GM12878 (cell line): ENCODE data around the gene P2RX7. TPM values are rescaled to one million over a fixed set of nuclear protein-coding genes. Genes with fewer than 3 reads are reported as not detected.

Experiments used
- ATAC-seq: fragments of 200-7000 bp; cut with Tn5 transposase; 3 replicates; pipeline ENCODE4 v1.9.1; 2020; ENCODE audit warnings: mild to moderate bottlenecking, moderate library complexity
- BruUV-seq: library from RNA; stranded (reverse); fragments of 400-500 nt; replicated peaks from 2 replicates; lab custom pipeline; 2021; lab: Mats Ljungman, UMichigan
- CTCF ChIA-PET: fragments of 300-600 bp; sonication (Branson Sonifier 250); formaldehyde crosslinking; extraction: SDS; loops from one replicate; lab custom pipeline; 2021; ENCODE audit warnings: inconsistent platforms; lab: Yijun Ruan, JAX
- POLR2A ChIA-PET: fragments of 350-600 bp; formaldehyde crosslinking; extraction: SDS; loops from one replicate; lab custom pipeline; 2021; ENCODE audit warnings: inconsistent platforms; lab: Charles Lee
- RAD21 ChIA-PET: fragments of 300-600 bp; sonication (Branson Sonifier 250); formaldehyde crosslinking; loops from one replicate; lab custom pipeline; 2023; ENCODE audit warnings: antibody characterized with exemption; ENCODE audit not compliant: unreplicated experiment; lab: Charles Lee
- SMC1A ChIA-PET: fragments of 300-600 bp; sonication (Branson Sonifier 250); formaldehyde crosslinking; loops from one replicate; lab custom pipeline; 2023; ENCODE audit not compliant: unreplicated experiment, uncharacterized antibody; lab: Charles Lee
- DNase-seq: peaks from one replicate; pipeline ENCODE4 v3.0.0-alpha.2; 2011; ENCODE audit warnings: low read depth, low spot score
- FAIRE-seq: peaks from 3 replicates; lab custom pipeline; 2011; peaks lifted over from hg19 to GRCh38; lab: Jason Lieb, UNC
- H2AFZ ChIP-seq: 2 replicates; pipeline ENCODE4 v1.6.0; 2011; ENCODE audit warnings: low read depth, low read length, control low read depth; ENCODE audit not compliant: control insufficient read depth
- H3K27ac ChIP-seq: 2 replicates; pipeline ENCODE4 v1.5.1; 2011; ENCODE audit warnings: control low read depth; ENCODE audit not compliant: control insufficient read depth, insufficient read depth
- H3K27me3 ChIP-seq, 2 experiments: replicated peaks in 1 of 2; 2 replicates each; pipeline versions ENCODE4 v1.6.0 to v1.6.1; 2011; ENCODE audit warnings: low read length in 1 of 2; ENCODE audit not compliant: control insufficient read depth in 2 of 2, insufficient read depth in 2 of 2
- H3K36me3 ChIP-seq, 2 experiments: 2 replicates each; pipeline ENCODE4 v1.5.1; 2011; ENCODE audit warnings: low read length in 1 of 2; ENCODE audit not compliant: control insufficient read depth in 2 of 2, insufficient read depth in 2 of 2
- H3K4me1 ChIP-seq: 2 replicates; pipeline ENCODE4 v1.6.1; 2011; ENCODE audit warnings: mild to moderate bottlenecking, low read length, moderate library complexity, mixed read lengths; ENCODE audit not compliant: control insufficient read depth, insufficient read depth
- H3K4me2 ChIP-seq: 2 replicates; pipeline ENCODE4 v1.6.0; 2011; ENCODE audit warnings: control low read depth; ENCODE audit not compliant: control insufficient read depth, insufficient read depth
- H3K4me3 ChIP-seq: fragments of 200-600 bp; sonication (generic); 2 replicates; pipeline ENCODE4 v1.5.1; 2016
- H3K79me2 ChIP-seq: 2 replicates; pipeline ENCODE4 v1.6.0; 2011; ENCODE audit warnings: low read length; ENCODE audit not compliant: control insufficient read depth, insufficient read depth
- H3K9ac ChIP-seq: 2 replicates; pipeline ENCODE4 v1.8.0; 2011; ENCODE audit warnings: low read length, control low read depth, mixed read lengths; ENCODE audit not compliant: control insufficient read depth, insufficient read depth
- H3K9me3 ChIP-seq: replicated peaks from 3 replicates; pipeline ENCODE4 v1.5.1; 2011; ENCODE audit warnings: mild to moderate bottlenecking, low read length; ENCODE audit not compliant: control insufficient read depth, insufficient read depth
- H4K20me1 ChIP-seq: 2 replicates; pipeline ENCODE4 v1.6.0; 2011; ENCODE audit not compliant: control insufficient read depth, insufficient read depth
- BCL11A ChIP-seq: IDR thresholded peaks from 2 replicates; pipeline ENCODE4 v1.6.1; 2011; ENCODE audit warnings: low read depth, low read length
- BMI1 ChIP-seq: fragments of 450-650 bp; IDR thresholded peaks from 2 replicates; pipeline ENCODE4 v1.6.1; 2016; ENCODE audit warnings: mild to moderate bottlenecking, moderate library complexity, borderline replicate concordance
- CEBPZ ChIP-seq: fragments of 150-350 bp; IDR thresholded peaks from 2 replicates; pipeline ENCODE4 v1.6.1; 2016; ENCODE audit warnings: low read depth, low read length
- CREB1 ChIP-seq: IDR thresholded peaks from 2 replicates; pipeline ENCODE4 v1.6.1; 2012; ENCODE audit warnings: low read depth, mild to moderate bottlenecking, inconsistent platforms
- EGR1 ChIP-seq, 2 experiments: IDR thresholded peaks; 1 replicate in 1 of 2; 2 replicates in 1 of 2; pipeline ENCODE4 v1.6.1; 2011 to 2012; ENCODE audit warnings: low read depth in 2 of 2, low read length in 2 of 2, borderline replicate concordance in 1 of 2, mild to moderate bottlenecking in 1 of 2, moderate library complexity in 1 of 2
- HDAC2 ChIP-seq: fragments of 200-600 bp; sonication (generic); IDR thresholded peaks from 2 replicates; pipeline ENCODE4 v1.6.1; 2017
- IKZF1 ChIP-seq: fragments of 450-650 bp; conservative IDR thresholded peaks from 2 replicates; pipeline ENCODE4 v1.6.1; 2017; ENCODE audit warnings: antibody characterized with exemption, mild to moderate bottlenecking
- JUNB ChIP-seq: IDR thresholded peaks from 2 replicates; pipeline ENCODE4 v1.6.1; 2016; ENCODE audit warnings: antibody characterized with exemption, mild to moderate bottlenecking
- KLF5 ChIP-seq: fragments of 450-650 bp; IDR thresholded peaks from 2 replicates; pipeline ENCODE4 v1.6.1; 2014; ENCODE audit warnings: mild to moderate bottlenecking; ENCODE audit not compliant: partially characterized antibody
- MTA2 ChIP-seq: fragments of 450-650 bp; IDR thresholded peaks from 2 replicates; pipeline ENCODE4 v1.6.1; 2016; ENCODE audit warnings: low read depth, mild to moderate bottlenecking, moderate library complexity
- NFIC ChIP-seq: IDR thresholded peaks from 2 replicates; pipeline ENCODE4 v1.6.1; 2012; ENCODE audit warnings: low read depth, mild to moderate bottlenecking, inconsistent platforms, low read length, moderate library complexity
- NR2C1 ChIP-seq: fragments of 450-650 bp; IDR thresholded peaks from 2 replicates; pipeline ENCODE4 v1.6.1; 2017; ENCODE audit warnings: antibody characterized with exemption, mild to moderate bottlenecking, moderate library complexity
- RAD51 ChIP-seq: fragments of 450-650 bp; IDR thresholded peaks from 2 replicates; pipeline ENCODE4 v1.6.1; 2016; ENCODE audit warnings: moderate library complexity, mild to moderate bottlenecking, inconsistent platforms
- SIN3A ChIP-seq: IDR thresholded peaks from 2 replicates; pipeline ENCODE4 v1.6.1; 2012; ENCODE audit warnings: low read depth, low read length, improper control_type of control experiment
- WGBS: methylation state at CpG from one replicate; pipeline ENCODE4 v1.1.6; 2016; ENCODE audit warnings: low lambda C conversion rate; ENCODE audit not compliant: insufficient replicate concordance, insufficient coverage; ENCODE audit errors: missing lambda C conversion rate; 5-methylcytosine and 5-hydroxymethylcytosine counted together
- in situ Hi-C: fragments of 300-500 bp; cut with MboI; formaldehyde crosslinking; loops from 9 replicates; pipeline ENCODE4 v1.14.3; 2018; ENCODE audit warnings: mixed read lengths
- intact Hi-C: fragments of 100-400 bp; cut with micrococcal nuclease; formaldehyde crosslinking; loops from one replicate; pipeline ENCODE4 v1.14.2; 2022; ENCODE audit not compliant: unreplicated experiment
- polyA plus RNA-seq, 11 experiments: library from polyadenylated mRNA; depleted of rRNA in 4 of 11; unstranded in 6 of 11; stranded (reverse) in 5 of 11; fragments of >200 nt; fragmentation: Nextera tagmentation in 4 of 11; fragmentation: Illumina TruSeq in 1 of 11; extraction: Ambion mirVana in 4 of 11; extraction: Trizol in 1 of 11; gene quantifications; 1 replicate in 1 of 11; 2 replicates in 10 of 11; pipeline versions ENCODE4 v1.2.1 to v1.2.3, GENCODE V29; 2011 to 2016; ENCODE audit warnings: inconsistent platforms in 2 of 11, missing spikeins in 2 of 11, low read depth in 1 of 11
- total RNA-seq, 4 experiments: library from RNA; depleted of rRNA in 3 of 4; stranded (reverse); fragments of >200 nt in 3 of 4; fragmentation: Illumina TruSeq in 1 of 4; extraction: Trizol in 1 of 4; gene quantifications; 2 replicates each; pipeline versions ENCODE4 v1.2.1 to v1.2.3, GENCODE V29; 2013 to 2021
- TF ChIP-seq, protein P1 (sequence below): IDR thresholded peaks from 2 replicates; pipeline ENCODE4 v1.6.1; 2012; ENCODE audit warnings: low read depth, low read length, improper control_type of control experiment

The P2RX7 gene
- total and polyA plus RNA-seq, 10 of the 15 experiments (the other 5 are each of a cell fraction or from before 2014, with no cell fraction given), result 0.74 to 2.6 (median 1.5) TPM

- TF ChIP-seq CEBPZ, result no peak
Observed at GRCh38 chr12:121095544-121096198, 37.0 kb upstream of the P2RX7 start (continued).

GRCh38 chr12:121096199-121096798 is 36.4 kb upstream of the P2RX7 start:
- POLR2A ChIA-PET, result no interaction called here
- RAD21 ChIA-PET, result interaction anchor here (0.7 to 2.2 kb wide), 9 partner anchors 16 to 515 kb away, joined by 3 to 25 read pairs (median 3); partner anchors contain the start of gene POP5
- peaks cover 9% of the 10 kb centered on the region for H3K4me1 ChIP-seq
- no peak for ATAC-seq
- H2AFZ ChIP-seq, result no peak overlapping the region; the same call in 1 of the 2 replicates
- H3K9ac ChIP-seq, result no peak overlapping the region
- no peak overlapping the region; the same call in 1 of the 2 replicates for H3K4me3 ChIP-seq
- TF ChIP-seq RAD51, result no peak
- no peak for TF ChIP-seq KLF5
- no peak for TF ChIP-seq NFIC
- no peak for TF ChIP-seq CREB1
- TF ChIP-seq, protein P1, sequence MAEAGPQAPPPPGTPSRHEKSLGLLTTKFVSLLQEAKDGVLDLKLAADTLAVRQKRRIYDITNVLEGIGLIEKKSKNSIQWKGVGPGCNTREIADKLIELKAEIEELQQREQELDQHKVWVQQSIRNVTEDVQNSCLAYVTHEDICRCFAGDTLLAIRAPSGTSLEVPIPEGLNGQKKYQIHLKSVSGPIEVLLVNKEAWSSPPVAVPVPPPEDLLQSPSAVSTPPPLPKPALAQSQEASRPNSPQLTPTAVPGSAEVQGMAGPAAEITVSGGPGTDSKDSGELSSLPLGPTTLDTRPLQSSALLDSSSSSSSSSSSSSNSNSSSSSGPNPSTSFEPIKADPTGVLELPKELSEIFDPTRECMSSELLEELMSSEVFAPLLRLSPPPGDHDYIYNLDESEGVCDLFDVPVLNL, result no peak
- no peak for TF ChIP-seq EGR1 (IDR thresholded peaks at IDR 0.05; ENCODE audit: borderline replicate concordance in 1 of 2, low read depth in 2 of 2, low read length in 2 of 2)
- no peak for TF ChIP-seq JUNB
- TF ChIP-seq IKZF1, result no peak
- no peak for TF ChIP-seq BCL11A
- no peak for TF ChIP-seq BMI1
- no peak for TF ChIP-seq MTA2
- TF ChIP-seq NR2C1, result no peak
- no peak for TF ChIP-seq HDAC2
- no peak for TF ChIP-seq SIN3A
- TF ChIP-seq, all 136 proteins: peak for 0
- ChIA-PET CTCF (interaction anchor here (0.6 to 4.6 kb wide), 23 partner anchors 10 to 984 kb away, joined by 3 to 80 read pairs (median 4); no protein-coding TSS in a partner anchor), SMC1A (interaction anchor here (0.6 to 2.8 kb wide), 11 partner anchors 17 to 300 kb away, joined by 3 to 17 read pairs (median 3); no protein-coding TSS in a partner anchor)
- intact Hi-C loops, result loop anchor here (5.0 kb wide), 2 partner anchors 34 to 514 kb away; partner anchors contain the start of gene POP5
- H3K27ac ChIP-seq, result no peak overlapping the region
- peak overlapping the region; percentile 90; the same call in 1 of the 2 replicates for H3K4me2 ChIP-seq
- H3K79me2 ChIP-seq, result no peaks in the 10 kb centered on the region
- in situ Hi-C loops, result no loop called here
- H3K36me3 ChIP-seq, result no peaks in the 10 kb centered on the region
- FAIRE-seq (no peak), DNase-seq (no peak)
- H3K9me3 ChIP-seq, result peaks cover 2% of the 10 kb centered on the region; the same call in 2 of the 3 replicates
- no peaks in the 10 kb centered on the region for H3K27me3 ChIP-seq
- no TSS peak for BruUV-seq
- H4K20me1 ChIP-seq, result no peaks in the 10 kb centered on the region
- 12% methylated on average over 11 of the region's 11 CpGs for WGBS
